HCT116 (cell line): ENCODE measurements around the gene UBE2E1. TPM values are rescaled to one million over a fixed set of nuclear protein-coding genes. Genes with fewer than 3 reads are reported as not detected.

ENCODE experiments used
- ATAC-seq: fragments of 200-7000 bp; cut with Tn5 transposase; 2 replicates; pipeline ENCODE4 v1.9.1; 2020; ENCODE audit warnings: mild to moderate bottlenecking, moderate library complexity
- BruUV-seq: library from RNA; stranded (reverse); fragments of 400-500 nt; replicated peaks from 2 replicates; lab custom pipeline; 2021; lab: Mats Ljungman, UMichigan
- CTCF ChIA-PET: fragments of 300-600 bp; sonication (Branson Sonifier 250); formaldehyde crosslinking; loops from one replicate; lab custom pipeline; 2021; ENCODE audit warnings: antibody characterized with exemption; lab: Charles Lee
- POLR2A ChIA-PET: fragments of 300-600, 350-600 bp; sonication (Branson Sonifier 250); formaldehyde crosslinking; loops from one replicate; lab custom pipeline; 2021; ENCODE audit warnings: antibody characterized with exemption; lab: Charles Lee
- RAD21 ChIA-PET, 2 experiments: fragments of 300-600 bp; sonication (Branson Sonifier 250); formaldehyde crosslinking; loops; one replicate each; lab custom pipeline; 2023; ENCODE audit warnings: low total read pairs in 2 of 2; ENCODE audit not compliant: uncharacterized antibody in 2 of 2, unreplicated experiment in 2 of 2, low non-redundant PET in 1 of 2; lab: Charles Lee
- DNase-seq: peaks from one replicate; pipeline ENCODE4 v3.0.0-alpha.2; 2010; ENCODE audit warnings: low read depth, low spot score
- H2AFZ ChIP-seq: fragments of 200-600 bp; shearing (Covaris generic), sonication (generic); 2 replicates; pipeline ENCODE4 v1.6.1; 2017; ENCODE audit warnings: low read depth, mixed run types, mixed read lengths, antibody characterized with exemption, low read length; ENCODE audit not compliant: poor library complexity, severe bottlenecking
- H3K27ac ChIP-seq: 2 replicates; pipeline ENCODE4 v1.5.1; 2012; ENCODE audit warnings: low read depth, low read length
- H3K27me3 ChIP-seq: fragments of 200-600 bp; sonication (generic); 2 replicates; pipeline ENCODE4 v1.6.1; 2016; ENCODE audit warnings: mixed run types, low read length, mixed read lengths; ENCODE audit not compliant: insufficient read depth
- H3K36me3 ChIP-seq, 2 experiments: fragments of 200-500 bp in 1 of 2; fragments of 200-600 bp in 1 of 2; sonication (Bioruptor generic) in 1 of 2; sonication (generic) in 1 of 2; 2 replicates each; pipeline versions ENCODE4 v1.5.1 to v1.6.1; 2014 to 2016; ENCODE audit warnings: low read length in 2 of 2, inconsistent platforms in 1 of 2, mixed read lengths in 1 of 2, mixed run types in 1 of 2; ENCODE audit not compliant: insufficient read depth in 2 of 2, control insufficient read depth in 1 of 2
- H3K4me1 ChIP-seq, 2 experiments: fragments of 200-600 bp in 1 of 2; sonication (generic) in 1 of 2; 2 replicates each; pipeline versions ENCODE4 v1.5.1 to v1.6.1; 2012 to 2017; ENCODE audit warnings: low read length in 2 of 2, inconsistent platforms in 1 of 2, mild to moderate bottlenecking in 1 of 2, mixed read lengths in 1 of 2, mixed run types in 1 of 2, moderate library complexity in 1 of 2; ENCODE audit not compliant: insufficient read depth in 2 of 2, control insufficient read depth in 1 of 2
- H3K4me2 ChIP-seq: fragments of 200-600 bp; sonication (generic); 2 replicates; pipeline ENCODE4 v1.6.1; 2017; ENCODE audit warnings: mixed run types, low read length, mixed read lengths
- H3K4me3 ChIP-seq, 2 experiments: fragments of 200-600 bp in 1 of 2; sonication (generic) in 1 of 2; replicated peaks in 1 of 2; 2 replicates each; pipeline ENCODE4 v1.5.1; 2011 to 2016; ENCODE audit warnings: low read length in 2 of 2, control low read depth in 1 of 2, low read depth in 1 of 2, mild to moderate bottlenecking in 1 of 2, mixed read lengths in 1 of 2, mixed run types in 1 of 2
- H3K79me2 ChIP-seq: fragments of 200-600 bp; sonication (generic); 2 replicates; pipeline ENCODE4 v1.6.1; 2017; ENCODE audit warnings: mild to moderate bottlenecking, mixed run types, low read length, moderate library complexity, mixed read lengths; ENCODE audit not compliant: insufficient read depth
- H3K9ac ChIP-seq: fragments of 200-600 bp; sonication (generic); 2 replicates; pipeline ENCODE4 v1.6.1; 2016; ENCODE audit warnings: low read length, mixed read lengths
- H3K9me2 ChIP-seq: fragments of 200-600 bp; sonication (generic), shearing (Covaris generic); 2 replicates; pipeline ENCODE4 v1.6.1; 2017; ENCODE audit warnings: mixed run types, mild to moderate bottlenecking, moderate library complexity; ENCODE audit not compliant: insufficient read depth
- H3K9me3 ChIP-seq, 2 experiments: fragments of 200-500 bp in 1 of 2; fragments of 200-600 bp in 1 of 2; sonication (Bioruptor generic) in 1 of 2; sonication (generic) in 1 of 2; 2 replicates each; pipeline ENCODE4 v1.6.1; 2014 to 2017; ENCODE audit warnings: low read length in 2 of 2, mixed read lengths in 2 of 2, inconsistent platforms in 1 of 2, low read depth in 1 of 2, mild to moderate bottlenecking in 1 of 2, mixed run types in 1 of 2, moderate library complexity in 1 of 2; ENCODE audit not compliant: control insufficient read depth in 1 of 2, insufficient read depth in 1 of 2
- H4K20me1 ChIP-seq: fragments of 200-600 bp; sonication (generic), shearing (Covaris generic); 2 replicates; pipeline ENCODE4 v1.6.1; 2017; ENCODE audit warnings: mixed run types, mild to moderate bottlenecking, moderate library complexity; ENCODE audit not compliant: insufficient read depth
- ELF1 ChIP-seq: IDR thresholded peaks from 2 replicates; pipeline ENCODE4 v1.6.1; 2012; ENCODE audit warnings: low read depth, borderline replicate concordance
- FOSL1 ChIP-seq: IDR thresholded peaks from 2 replicates; pipeline ENCODE4 v1.6.1; 2012; ENCODE audit warnings: low read depth
- JUND ChIP-seq: IDR thresholded peaks from 2 replicates; pipeline ENCODE4 v1.6.1; 2012
- POLR2AphosphoS5 ChIP-seq: IDR thresholded peaks from 2 replicates; pipeline ENCODE4 v1.6.1; 2011; ENCODE audit warnings: mild to moderate bottlenecking, low read depth, low read length, moderate library complexity
- SP1 ChIP-seq: IDR thresholded peaks from 2 replicates; pipeline ENCODE4 v1.6.1; 2012; ENCODE audit warnings: low read depth
- TCF7L2 ChIP-seq: IDR thresholded peaks from 2 replicates; pipeline ENCODE4 v1.7.0; 2011; ENCODE audit warnings: borderline replicate concordance, inconsistent platforms; ENCODE audit not compliant: insufficient read depth, insufficient read length; ENCODE audit errors: extremely low read depth
- YY1 ChIP-seq: IDR thresholded peaks from 2 replicates; pipeline ENCODE4 v1.6.1; 2011; ENCODE audit warnings: low read length, low read depth, moderate library complexity, mild to moderate bottlenecking; ENCODE audit not compliant: insufficient replicate concordance; ENCODE audit errors: extremely low read depth
- ZFX ChIP-seq: fragments of 450-650 bp; IDR thresholded peaks from 2 replicates; pipeline ENCODE4 v1.6.1; 2017
- intact Hi-C: fragments of 100-400 bp; cut with micrococcal nuclease; formaldehyde crosslinking; loops from 2 replicates; pipeline ENCODE4 v1.10.0; 2022
- total RNA-seq: library from RNA; stranded (reverse); gene quantifications from one replicate; pipeline ENCODE4 v1.2.1, GENCODE V29; 2021; ENCODE audit not compliant: unreplicated experiment
- TF ChIP-seq, protein P1 (sequence below), 3 experiments: fragments of 200-600 bp in 1 of 3; sonication (generic) in 1 of 3; IDR thresholded peaks in 2 of 3; conservative IDR thresholded peaks in 1 of 3; 2 replicates each; pipeline ENCODE4 v1.5.1; 2012 to 2017; ENCODE audit warnings: low read depth in 2 of 3, low read length in 2 of 3, antibody characterized with exemption in 1 of 3, borderline replicate concordance in 1 of 3, control low read depth in 1 of 3, mild to moderate bottlenecking in 1 of 3, mixed read lengths in 1 of 3, mixed run types in 1 of 3, moderate library complexity in 1 of 3; ENCODE audit not compliant: insufficient read depth in 1 of 3
- TF ChIP-seq, protein P2 (sequence below): IDR thresholded peaks from 2 replicates; pipeline ENCODE4 v1.6.1; 2012
- TF ChIP-seq, protein P3 (sequence below): IDR thresholded peaks from 2 replicates; pipeline ENCODE4 v1.6.1; 2012; ENCODE audit warnings: low read depth
- TF ChIP-seq, protein P4 (sequence below): IDR thresholded peaks from 2 replicates; pipeline ENCODE4 v1.6.1; 2011; ENCODE audit warnings: mild to moderate bottlenecking, low read length, moderate library complexity; ENCODE audit not compliant: insufficient replicate concordance; ENCODE audit errors: extremely low read depth
- TF ChIP-seq, protein P5 (sequence below): IDR thresholded peaks from 2 replicates; pipeline ENCODE4 v1.6.1; 2012

Gene UBE2E1
- total RNA-seq, 1 experiment from 2014 or later, result 75.1 TPM

DNA sequence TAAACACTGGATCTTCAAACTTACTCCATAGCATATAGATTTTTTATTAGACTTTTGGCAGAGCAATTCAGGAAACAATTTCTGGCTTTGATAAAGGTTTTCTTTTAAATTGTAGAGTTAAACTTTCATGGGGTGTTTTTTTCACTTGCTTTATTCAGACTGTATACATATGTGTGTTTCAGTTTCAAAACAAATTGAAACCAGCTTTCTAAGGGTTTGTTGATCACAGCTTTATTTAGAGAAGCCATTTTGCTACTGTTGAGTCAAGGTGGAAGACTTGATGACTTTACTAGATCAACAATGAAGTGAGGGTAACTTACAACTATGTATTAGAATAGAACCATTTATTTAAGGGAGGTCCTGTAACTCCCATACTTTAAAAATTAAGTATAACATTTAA lies 6.2 kb downstream of the UBE2E1 start:
- H3K27ac ChIP-seq, result no peak overlapping the region
- RAD21 ChIA-PET, result no interaction called here
- no peak for ATAC-seq
- 0 out of 4 replicates have a peak, but pooled peaks cover 0 to 9% of the 10 kb centered on the region in 2 experiments for H3K36me3 ChIP-seq
- no peak overlapping the region for H2AFZ ChIP-seq
- H3K9me3 ChIP-seq, result no peaks in the 10 kb centered on the region
- no peaks in the 10 kb centered on the region for H3K27me3 ChIP-seq
- DNase-seq, result no peak
- TF ChIP-seq, protein P1, sequence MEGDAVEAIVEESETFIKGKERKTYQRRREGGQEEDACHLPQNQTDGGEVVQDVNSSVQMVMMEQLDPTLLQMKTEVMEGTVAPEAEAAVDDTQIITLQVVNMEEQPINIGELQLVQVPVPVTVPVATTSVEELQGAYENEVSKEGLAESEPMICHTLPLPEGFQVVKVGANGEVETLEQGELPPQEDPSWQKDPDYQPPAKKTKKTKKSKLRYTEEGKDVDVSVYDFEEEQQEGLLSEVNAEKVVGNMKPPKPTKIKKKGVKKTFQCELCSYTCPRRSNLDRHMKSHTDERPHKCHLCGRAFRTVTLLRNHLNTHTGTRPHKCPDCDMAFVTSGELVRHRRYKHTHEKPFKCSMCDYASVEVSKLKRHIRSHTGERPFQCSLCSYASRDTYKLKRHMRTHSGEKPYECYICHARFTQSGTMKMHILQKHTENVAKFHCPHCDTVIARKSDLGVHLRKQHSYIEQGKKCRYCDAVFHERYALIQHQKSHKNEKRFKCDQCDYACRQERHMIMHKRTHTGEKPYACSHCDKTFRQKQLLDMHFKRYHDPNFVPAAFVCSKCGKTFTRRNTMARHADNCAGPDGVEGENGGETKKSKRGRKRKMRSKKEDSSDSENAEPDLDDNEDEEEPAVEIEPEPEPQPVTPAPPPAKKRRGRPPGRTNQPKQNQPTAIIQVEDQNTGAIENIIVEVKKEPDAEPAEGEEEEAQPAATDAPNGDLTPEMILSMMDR (IDR thresholded peaks at IDR 0.05 in 2 of 3, conservative IDR thresholded peaks at IDR 0.05 in 1 of 3; ENCODE audit: borderline replicate concordance in 1 of 3, insufficient read depth in 1 of 3, low read depth in 2 of 3, low read length in 2 of 3), result no peak
- TF ChIP-seq ZFX (no peak), YY1 (no peak), FOSL1 (no peak), JUND (no peak), SP1 (no peak), TCF7L2 (no peak), POLR2AphosphoS5 (no peak), ELF1 (no peak)
- TF ChIP-seq, protein P2, sequence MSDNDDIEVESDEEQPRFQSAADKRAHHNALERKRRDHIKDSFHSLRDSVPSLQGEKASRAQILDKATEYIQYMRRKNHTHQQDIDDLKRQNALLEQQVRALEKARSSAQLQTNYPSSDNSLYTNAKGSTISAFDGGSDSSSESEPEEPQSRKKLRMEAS, result no peak
- TF ChIP-seq, protein P3, sequence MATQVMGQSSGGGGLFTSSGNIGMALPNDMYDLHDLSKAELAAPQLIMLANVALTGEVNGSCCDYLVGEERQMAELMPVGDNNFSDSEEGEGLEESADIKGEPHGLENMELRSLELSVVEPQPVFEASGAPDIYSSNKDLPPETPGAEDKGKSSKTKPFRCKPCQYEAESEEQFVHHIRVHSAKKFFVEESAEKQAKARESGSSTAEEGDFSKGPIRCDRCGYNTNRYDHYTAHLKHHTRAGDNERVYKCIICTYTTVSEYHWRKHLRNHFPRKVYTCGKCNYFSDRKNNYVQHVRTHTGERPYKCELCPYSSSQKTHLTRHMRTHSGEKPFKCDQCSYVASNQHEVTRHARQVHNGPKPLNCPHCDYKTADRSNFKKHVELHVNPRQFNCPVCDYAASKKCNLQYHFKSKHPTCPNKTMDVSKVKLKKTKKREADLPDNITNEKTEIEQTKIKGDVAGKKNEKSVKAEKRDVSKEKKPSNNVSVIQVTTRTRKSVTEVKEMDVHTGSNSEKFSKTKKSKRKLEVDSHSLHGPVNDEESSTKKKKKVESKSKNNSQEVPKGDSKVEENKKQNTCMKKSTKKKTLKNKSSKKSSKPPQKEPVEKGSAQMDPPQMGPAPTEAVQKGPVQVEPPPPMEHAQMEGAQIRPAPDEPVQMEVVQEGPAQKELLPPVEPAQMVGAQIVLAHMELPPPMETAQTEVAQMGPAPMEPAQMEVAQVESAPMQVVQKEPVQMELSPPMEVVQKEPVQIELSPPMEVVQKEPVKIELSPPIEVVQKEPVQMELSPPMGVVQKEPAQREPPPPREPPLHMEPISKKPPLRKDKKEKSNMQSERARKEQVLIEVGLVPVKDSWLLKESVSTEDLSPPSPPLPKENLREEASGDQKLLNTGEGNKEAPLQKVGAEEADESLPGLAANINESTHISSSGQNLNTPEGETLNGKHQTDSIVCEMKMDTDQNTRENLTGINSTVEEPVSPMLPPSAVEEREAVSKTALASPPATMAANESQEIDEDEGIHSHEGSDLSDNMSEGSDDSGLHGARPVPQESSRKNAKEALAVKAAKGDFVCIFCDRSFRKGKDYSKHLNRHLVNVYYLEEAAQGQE, result no peak
- TF ChIP-seq, protein P4, sequence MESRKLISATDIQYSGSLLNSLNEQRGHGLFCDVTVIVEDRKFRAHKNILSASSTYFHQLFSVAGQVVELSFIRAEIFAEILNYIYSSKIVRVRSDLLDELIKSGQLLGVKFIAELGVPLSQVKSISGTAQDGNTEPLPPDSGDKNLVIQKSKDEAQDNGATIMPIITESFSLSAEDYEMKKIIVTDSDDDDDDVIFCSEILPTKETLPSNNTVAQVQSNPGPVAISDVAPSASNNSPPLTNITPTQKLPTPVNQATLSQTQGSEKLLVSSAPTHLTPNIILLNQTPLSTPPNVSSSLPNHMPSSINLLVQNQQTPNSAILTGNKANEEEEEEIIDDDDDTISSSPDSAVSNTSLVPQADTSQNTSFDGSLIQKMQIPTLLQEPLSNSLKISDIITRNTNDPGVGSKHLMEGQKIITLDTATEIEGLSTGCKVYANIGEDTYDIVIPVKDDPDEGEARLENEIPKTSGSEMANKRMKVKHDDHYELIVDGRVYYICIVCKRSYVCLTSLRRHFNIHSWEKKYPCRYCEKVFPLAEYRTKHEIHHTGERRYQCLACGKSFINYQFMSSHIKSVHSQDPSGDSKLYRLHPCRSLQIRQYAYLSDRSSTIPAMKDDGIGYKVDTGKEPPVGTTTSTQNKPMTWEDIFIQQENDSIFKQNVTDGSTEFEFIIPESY, result no peak
- TF ChIP-seq, protein P5, sequence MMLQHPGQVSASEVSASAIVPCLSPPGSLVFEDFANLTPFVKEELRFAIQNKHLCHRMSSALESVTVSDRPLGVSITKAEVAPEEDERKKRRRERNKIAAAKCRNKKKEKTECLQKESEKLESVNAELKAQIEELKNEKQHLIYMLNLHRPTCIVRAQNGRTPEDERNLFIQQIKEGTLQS, result no peak
- 0 out of 2 replicates have a peak, but pooled peaks cover 3% of the 10 kb centered on the region for H4K20me1 ChIP-seq
- H3K9me2 ChIP-seq, result no peaks in the 10 kb centered on the region
- peaks cover 75% of the 10 kb centered on the region for H3K79me2 ChIP-seq
- H3K4me2 ChIP-seq, result no peak overlapping the region
- no peak overlapping the region for H3K4me3 ChIP-seq
- BruUV-seq, result no TSS peak
- POLR2A ChIA-PET, result no interaction called here
- intact Hi-C loops, result no loop called here
- H3K9ac ChIP-seq, result no peak overlapping the region
- CTCF ChIA-PET, result no interaction called here
- peaks cover 0 to 7% of the 10 kb centered on the region in 2 experiments; a peak in 1 of 4 replicates for H3K4me1 ChIP-seq
